Suppressor macrophage treated with lipopolysaccharide for 1 hour (primary cell): ENCODE measurements around the gene OSGEP.
"Not testable (repeated sequence)": the region's sequence is repeated elsewhere in the genome, so short reads cannot be mapped to it uniquely, and the experiment has no call there.

Source experiments
- DNase-seq, 3 donors: peaks; one replicate each; pipeline ENCODE4 v3.0.0-alpha.2; 2020 to 2022

Gene OSGEP

DNA sequence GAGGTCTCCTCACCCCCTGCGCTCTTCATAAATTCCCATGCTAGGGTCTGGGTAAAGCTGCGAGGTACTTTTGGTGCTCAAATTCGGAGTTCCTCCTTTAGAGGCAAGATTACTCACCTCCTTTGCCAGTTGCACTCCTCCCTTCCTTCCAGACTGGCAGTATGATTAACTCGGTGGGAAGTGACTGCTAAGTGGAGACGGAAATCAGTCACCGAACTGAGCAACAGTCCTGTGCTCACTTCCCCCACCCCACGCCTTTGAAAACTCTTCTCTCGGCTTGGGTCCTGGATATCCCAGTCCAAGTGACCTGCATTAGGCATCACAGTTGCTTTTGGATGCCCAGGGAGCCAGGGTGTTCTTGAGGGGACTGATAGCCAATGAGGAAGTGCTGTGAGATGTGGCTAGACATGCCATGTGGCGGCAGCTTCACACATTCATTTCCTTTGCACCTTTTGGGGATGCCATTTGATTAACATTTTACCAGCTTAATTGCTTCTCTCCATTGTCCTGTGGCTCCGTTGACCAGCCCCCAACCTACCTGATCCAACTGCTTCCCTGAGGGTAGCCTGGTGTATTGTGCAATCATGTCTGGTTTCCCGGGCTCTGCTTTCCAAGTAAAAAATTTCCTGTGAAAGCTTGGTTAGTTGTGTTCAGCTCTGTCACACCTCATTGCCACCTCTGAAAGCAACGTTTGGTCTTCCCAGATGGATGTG is 15.4 kb upstream of the OSGEP start:
- peak; percentile 90 to 98 (median 94) for DNase-seq

DNA sequence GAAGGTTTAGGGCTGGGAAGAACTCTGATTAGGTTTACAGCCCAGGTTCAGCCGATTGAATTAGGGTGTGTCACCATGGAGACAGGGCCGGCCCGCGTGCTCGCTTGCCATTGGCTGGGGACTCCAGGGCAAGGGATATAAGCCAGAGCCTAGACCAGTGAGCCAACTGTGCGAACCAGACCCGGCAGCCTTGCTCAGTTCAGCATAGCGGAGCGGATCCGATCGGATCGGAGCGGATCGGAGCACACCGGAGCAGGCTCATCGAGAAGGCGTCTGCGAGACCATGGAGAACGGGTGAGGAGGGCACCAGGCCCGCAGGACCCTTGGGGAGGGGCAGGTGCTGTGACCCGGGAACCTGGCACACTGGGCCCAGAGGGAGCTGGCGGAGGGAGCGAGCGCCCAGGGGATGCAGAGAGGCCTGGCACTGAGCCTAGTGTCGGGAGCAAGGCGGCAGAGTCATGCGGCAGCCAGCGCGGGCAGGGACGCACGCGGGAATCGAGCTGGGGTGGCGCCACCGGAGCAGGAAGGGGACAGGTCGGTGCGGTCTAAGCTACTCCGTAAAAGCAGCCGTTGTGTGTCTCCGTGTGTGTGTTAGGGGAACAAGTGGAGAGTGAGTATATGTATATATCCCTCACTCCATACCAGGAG is 14.8 kb upstream of the OSGEP start, which contains the start of gene PNP:
Gene PNP, plus strand, starts transcription at position 165 of the 648 bp plus-strand sequence. Its CDS starts 119 bp downstream, at position 284.
- DNase-seq = peak; percentile 92 to 93 (median 92)

DNA sequence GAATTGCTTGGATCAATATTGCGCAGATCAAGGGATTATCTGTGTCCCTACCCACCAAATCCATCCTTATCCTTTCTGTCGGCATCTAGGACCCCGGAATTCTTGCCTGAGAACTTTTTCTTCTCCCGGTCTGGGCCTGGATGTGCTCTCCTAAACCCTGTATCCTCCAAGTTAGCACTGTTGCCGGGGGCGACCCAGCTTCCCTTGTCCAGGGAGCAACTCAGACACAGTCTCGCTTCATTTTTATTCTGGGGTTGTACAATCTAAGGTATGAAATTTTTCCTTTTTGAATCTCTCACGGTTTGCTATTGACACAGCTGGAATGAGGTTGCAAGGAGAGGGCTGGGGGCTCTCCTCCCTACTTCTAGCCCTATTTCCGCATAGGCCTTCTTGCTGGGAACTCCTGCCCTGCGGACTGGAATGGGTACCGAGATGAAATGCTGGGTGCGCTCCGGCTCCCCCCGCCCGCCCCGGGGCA is 14.2 kb upstream of the OSGEP start:
- DNase-seq = peak in 1 of 3 donors; percentile 33

DNA sequence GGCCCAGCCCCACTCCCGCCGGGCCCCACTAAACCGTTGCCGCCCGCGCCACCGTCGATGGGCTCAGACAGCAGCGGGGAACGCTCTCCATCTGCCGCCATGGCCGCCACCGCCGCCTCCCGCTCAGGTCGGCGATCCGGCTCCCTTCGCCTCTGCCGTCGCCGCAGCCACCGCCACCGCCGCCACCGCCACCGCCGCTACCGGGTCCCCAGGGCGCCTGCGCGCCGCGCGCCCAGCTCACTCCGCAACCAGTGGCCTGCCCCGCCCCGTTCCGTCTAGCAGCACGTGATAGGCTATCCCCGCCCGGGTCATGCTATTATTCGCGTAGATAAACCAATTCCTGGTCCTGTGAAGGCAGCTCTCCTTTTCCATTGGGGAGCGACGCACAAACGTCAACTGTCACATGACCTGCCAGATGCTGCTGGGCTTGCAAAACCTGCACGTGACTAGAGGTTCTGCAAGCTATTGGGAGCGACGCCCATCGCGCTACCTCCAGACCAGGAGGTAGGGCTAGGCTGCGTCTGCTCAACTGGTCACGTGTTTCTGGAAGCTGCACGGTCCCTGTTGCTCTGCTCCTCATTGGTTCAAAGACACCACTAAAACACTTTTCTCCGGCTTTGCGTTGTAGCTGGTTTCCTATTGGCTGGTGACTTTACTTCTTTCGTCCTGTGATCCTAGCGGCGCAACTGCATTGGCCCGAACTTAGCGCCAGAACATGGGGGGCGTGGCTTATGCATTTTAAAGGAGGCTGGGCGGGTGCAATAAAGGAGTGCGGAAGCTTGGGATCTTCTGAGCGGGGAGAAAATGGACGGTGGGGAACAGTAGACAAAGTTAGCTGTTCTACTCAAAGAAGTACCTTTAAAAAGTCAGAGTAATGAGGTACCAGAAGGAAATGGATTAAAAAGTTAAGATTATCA is 6.9 kb upstream of the OSGEP start, which contains the start of gene PIP4P1:
Gene PIP4P1, minus strand, starts transcription at position 210 of the 917 bp plus-strand sequence. Its CDS starts 109 bp downstream, at position 101.
- DNase-seq = peak; percentile 99 to 100 (median 99)

DNA sequence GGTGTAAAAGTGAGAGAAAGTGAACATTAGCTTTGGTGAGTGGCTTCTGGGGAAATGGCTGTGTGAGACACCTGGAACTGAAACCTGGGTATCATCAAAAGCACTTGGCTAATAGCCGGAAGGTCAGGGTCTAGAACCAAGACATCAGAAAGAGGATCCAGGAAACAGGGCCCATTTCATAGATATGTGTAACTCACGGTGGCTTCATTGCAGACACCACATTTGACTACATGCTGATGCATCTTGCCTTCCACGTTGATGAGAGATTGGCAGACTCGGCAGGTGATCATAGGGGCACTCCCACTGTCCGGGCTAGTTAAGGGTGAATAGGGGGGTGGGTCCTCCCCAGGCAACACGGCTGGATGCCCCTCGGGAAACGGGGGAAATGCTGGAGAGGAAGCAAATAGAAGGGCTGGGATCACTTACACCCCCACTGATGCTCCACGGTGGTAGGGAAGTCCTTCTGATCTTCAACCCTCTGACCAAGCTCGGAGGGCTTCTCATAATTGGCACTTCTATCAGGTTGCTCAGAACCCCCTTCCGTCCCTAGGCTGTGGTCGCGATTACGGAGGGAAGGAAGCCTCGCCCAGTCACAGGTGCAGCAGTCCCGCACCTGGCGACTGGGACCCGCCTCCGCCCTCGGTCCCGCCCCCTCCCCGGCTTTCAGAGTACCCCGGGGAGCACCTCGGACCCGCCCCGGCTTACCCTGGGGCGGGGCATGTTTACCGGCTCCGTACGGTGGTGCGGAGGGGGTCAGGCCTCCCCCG is 6.0 kb upstream of the OSGEP start:
- no peak for DNase-seq

DNA sequence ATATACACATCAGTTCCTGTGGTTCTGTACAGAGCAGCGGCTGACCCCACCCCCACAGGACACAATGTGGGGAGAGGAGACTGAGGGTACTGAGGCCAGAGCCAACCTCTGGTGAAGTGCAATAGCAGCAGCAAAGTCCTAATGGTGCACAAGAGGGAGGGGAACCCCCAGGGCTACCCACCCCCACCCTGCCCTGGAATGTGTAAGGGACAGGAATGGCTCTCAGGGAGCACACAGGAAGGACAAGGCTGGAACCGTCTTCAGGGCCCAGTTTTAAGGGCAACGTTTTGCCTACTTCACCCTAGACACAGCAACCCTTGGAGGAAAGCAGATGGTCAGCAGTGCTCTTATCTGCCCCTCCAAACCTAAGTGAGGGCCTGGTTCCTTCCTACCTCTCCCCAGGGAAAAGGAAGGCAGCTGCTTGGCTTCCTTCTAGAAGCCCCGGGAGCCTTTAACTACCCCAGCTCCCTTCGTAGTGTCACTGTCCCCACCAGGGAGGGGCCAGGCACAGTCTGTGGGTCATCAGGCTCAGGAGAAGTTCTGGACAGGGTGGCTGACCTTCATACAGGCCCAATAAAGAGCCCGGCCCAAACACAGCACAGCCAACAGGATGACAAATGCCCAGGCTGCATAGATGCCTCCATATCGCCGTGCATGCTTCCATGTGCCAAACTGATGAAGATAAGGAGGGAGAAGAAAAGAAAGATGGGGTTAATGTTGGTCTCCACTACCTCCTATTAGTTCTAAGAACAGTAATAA is 3.6 kb upstream of the OSGEP start:
- no peak for DNase-seq

DNA sequence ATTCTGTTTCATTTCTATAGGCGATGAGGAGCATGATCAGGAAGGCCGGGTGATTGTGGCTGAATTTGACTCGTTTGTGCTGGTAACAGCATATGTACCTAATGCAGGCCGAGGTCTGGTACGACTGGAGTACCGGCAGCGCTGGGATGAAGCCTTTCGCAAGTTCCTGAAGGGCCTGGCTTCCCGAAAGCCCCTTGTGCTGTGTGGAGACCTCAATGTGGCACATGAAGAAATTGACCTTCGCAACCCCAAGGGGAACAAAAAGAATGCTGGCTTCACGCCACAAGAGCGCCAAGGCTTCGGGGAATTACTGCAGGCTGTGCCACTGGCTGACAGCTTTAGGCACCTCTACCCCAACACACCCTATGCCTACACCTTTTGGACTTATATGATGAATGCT is 2.4 kb upstream of the OSGEP start:
- peak; percentile 30 to 54 (median 54) for DNase-seq

DNA sequence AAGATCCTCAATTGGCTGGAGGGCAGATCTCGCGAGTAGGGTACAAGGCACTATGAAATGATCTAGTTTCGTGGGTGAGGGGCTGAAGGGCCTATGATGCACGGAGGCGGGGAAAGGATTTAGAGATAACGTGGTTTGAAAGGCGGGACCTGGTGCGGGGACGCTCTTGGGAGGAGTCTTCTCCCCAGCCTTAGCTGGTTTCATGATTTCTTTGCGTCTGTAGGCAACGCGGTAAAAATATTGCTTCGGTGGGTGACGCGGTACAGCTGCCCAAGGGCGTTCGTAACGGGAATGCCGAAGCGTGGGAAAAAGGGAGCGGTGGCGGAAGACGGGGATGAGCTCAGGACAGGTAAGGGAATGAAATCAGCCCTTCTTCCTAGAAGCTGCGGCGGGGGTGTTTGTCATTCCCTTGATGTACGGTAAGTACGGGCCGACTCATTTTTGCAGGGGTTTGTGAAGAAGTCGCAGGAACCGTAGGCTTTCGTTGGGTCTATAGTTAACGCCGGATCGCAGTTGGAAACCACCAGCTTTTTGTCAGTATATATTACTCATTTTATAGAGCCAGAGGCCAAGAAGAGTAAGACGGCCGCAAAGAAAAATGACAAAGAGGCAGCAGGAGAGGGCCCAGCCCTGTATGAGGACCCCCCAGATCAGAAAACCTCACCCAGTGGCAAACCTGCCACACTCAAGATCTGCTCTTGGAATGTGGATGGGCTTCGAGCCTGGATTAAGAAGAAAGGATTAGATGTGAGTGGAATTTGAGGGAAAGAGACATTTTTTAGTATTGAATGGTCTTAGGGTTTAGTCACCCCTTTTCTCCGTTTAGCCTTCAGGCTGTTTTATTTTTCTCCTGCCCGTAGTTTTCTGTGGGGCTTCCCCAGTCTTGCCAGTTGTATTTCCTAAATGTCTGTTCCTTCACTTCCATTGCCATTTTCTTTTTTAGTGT is 1.0 kb upstream of the OSGEP start:
- DNase-seq = peak; percentile 76 to 85 (median 80)

DNA sequence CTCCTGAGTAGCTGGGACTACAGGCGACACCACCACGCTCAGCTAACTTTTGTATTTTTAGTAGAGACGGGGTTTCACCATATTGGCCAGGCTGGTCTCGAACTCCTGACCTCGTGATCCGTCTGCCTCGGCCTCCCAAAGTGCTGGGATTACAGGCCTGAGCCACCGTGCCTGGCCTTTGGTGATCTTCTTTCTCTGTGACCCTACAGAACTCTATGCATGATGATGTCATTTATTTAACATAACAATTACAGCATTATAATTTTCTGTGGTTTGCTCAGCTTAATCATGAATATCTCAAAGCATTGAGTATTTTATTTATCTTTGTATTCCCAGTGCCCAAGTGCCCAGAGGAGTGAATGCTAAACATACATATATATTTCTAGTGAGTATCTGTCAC is 1.8 kb downstream of the OSGEP start:
- DNase-seq = not testable (repeated sequence)

DNA sequence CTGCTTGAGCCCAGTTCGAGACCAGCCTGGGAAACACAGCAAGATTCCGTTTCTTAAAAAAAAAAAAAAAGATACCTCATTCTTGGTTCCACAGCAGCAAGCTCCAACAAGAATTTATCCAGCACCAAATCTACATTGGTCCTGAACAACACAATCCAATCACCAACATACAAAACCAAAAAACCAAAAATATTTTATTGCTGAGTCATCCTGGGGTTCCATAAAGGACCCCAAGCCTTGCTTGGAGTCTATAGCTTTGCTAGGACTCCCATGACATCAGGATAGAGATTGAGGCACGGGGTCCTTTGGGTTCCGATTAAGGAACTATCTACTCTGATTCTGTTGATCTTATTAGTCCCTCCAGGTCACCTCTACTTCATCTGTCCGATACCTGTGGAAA is 7.7 kb downstream of the OSGEP start:
- no peak for DNase-seq

DNA sequence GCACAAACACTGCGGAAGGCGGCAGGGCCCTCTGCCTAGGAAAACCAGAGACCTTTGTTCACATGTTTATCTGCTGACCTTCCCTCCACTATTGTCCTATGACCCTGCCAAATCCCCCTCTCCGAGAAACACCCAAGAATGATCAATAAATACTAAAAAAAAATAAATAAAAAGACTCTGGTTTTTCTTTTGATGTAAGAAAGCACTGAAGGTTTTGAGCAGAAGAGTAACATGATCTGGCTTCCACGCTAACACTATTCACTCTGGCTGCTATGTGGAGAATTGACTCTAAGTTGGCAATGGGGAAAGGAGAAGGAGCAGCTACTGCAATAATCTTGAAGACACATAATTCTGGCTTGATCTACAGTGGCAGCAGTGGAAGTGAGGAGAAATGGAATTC is 11.0 kb downstream of the OSGEP start:
- DNase-seq = not testable (repeated sequence)

DNA sequence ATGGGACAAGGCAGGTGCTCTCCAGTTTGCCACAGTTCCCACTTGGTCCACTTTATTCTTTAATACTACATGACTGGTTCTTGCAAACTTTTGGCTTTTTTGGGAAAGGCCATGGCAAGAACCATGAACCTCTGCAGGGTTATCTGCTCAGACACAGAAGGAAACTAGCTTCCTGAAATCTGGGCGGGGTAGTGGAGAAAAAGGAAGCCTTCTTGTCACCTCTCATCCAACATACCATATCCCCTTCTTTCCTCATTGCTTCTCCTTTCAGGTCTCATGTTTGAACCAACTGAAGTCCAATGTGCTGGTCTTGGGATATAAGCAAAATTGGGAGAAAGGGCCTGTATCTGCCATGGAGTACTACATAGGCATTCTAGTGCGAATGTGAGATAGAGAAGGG is 13.2 kb downstream of the OSGEP start:
- DNase-seq = no peak

DNA sequence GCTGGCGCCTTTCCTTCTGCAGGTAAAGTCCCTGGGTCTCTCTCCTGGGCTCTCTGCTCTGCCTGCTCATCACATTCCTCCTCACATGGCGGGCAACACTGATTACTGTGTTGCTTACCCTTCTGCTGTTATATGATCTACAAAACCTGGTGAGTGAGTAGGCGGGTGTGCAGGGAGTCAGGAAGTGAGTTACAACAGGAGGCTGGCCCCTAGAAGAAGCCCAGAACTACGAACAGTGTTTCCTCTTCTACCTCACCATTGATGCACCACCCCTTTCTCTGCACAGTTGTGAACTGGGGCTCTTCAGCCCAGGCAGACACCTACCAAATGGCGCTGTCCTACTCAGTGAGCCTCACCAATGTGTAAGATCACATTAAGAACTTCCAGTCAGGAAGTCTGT is 13.7 kb downstream of the OSGEP start:
- no peak for DNase-seq

DNA sequence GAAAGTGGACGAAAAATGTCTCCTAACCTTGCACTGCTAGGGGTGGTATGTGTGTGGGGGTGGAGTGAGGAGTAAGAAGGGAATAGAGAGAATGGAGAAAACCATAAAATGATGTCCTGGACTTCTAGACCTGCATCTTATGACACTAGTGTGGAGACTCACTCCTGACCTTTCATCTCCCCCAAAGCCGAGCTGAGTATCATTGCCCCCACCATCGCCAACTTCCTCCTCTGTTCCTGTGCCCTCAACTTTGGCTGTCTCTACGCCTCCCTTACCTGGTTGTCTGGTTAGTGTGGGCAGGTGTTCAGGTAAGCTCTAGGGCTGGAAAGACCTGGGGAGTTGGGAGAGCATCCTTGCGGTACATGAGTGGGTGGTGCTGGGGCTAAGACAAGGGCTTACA is 14.1 kb downstream of the OSGEP start:
- no peak for DNase-seq

DNA sequence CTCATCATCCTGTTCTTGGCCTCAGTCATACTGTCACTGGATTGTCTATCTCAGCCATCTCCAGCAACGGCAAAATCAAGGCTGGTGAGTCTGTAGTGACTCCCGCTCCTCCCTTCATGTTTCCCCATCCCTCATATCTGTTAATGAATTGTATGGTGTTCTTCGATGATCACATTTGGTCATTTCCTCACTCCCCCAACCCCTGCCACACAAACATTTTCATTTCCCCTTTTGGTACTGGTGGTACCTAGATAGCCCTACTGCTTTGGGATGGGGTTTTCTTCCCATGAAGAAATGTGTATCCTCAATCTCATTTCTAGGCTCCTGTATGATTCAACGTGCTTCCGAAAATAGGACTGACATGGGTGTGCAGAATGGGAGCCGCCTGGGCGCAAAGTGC is 15.9 kb downstream of the OSGEP start:
- DNase-seq = no peak

DNA sequence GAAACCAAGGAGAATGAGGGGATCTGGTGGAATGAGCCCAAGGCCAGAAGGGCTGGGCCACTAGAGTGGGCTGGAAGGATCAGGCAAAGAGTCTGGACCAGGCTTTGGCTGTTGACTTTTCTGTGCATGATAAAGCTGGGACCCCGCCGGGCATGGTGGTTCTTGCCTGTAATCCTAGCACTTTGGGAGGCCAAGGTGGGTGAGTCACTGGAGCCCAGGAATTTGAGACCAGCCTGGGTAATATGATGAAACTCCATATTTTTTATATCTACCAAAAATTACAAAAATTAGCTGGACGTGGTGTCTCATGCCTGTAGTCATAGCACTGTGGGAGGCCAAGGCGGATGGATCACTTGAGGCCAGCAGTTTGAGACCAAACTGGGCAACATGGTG is 18.3 kb downstream of the OSGEP start:
- no peak for DNase-seq

DNA sequence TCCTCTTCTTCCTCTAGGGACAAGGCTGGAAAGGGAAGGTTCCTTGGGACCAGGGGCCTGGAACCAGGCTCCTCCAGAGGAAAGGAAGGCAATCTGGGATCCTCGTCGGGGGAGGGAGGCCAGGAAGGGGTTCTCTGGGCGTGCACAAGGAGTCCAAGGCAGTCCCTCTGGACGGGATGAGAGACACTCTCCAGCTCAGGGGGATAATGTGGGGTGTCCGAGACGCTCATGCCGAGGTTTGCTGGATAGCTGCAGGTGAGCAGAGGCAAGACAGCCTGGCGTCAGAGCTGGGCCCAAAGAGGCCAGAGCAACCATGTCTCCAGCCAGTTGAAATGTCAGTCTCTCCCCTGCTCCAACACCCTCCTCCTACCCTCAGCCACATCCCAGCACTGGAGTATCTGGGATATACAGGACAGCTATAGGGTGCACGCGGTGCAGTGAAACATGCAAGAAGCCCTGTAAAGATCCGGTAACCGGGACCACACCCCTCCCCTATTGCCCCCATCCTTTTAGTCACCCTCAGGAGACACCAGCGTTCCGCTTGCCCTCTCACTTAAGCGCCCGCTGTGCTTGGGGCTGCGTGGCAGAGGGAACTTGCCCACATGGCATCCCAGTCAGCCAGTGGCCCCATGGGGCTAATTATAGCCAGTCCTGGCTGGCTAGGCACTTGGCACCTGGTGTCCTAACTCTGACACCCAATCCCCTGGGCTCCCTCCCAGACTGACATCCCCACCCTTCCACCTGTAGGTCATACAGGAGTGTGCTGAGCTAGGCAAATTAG is 18.8 kb downstream of the OSGEP start, which contains the start of gene KLHL33:
Gene KLHL33, minus strand, starts transcription at position 585 of the 781 bp plus-strand sequence. Its CDS starts 355 bp downstream, at position 230.
- no peak for DNase-seq

DNA sequence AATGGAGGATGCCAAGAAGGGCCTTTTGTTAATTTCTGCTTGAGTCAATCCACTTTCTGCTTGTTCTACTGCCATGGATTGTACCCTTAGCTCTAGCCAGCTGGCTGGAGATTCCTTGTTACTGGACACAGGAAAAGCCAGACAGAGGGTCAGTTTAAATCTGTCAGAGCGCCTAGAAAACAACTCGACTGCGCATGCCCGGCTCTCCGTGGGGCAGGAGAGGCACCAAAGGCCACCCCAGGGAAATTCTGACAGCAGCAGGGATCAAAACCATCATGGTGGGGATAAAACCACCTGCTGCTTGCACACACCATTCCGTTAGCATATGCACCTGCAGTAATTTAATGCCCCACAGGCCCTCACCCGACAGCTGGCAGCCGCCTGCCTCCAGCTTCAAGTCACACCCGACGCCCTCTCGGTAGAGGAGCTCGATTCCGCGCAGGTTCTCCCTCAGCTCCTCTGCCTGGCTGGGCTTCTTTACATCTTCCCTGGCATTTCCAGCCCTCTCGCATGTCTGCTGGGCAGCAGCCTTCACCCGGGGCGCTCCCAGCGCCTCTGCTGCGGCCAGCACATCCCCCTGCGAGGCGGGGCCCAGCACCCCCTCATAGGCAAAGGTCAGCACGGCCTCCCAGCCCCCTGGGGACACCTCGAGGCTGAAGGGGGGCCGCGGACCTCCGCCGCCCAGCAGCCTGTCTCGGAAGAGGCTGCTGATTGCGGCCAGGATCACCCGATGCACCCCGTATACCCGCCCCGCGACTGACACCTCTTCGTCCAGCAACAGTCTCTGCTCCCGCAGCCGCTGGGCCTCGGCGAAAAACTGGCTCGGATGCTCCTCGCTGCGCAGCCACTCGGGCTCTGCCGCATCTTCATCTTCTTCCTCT is 19.7 kb downstream of the OSGEP start:
- no peak for DNase-seq
